HepG2 (cell line): ENCODE results near the gene EPHA6. TPM values are rescaled to one million over a fixed set of nuclear protein-coding genes. Genes with fewer than 3 reads are reported as not detected.

Experiments used
- ATAC-seq: fragments of 200-7000 bp; cut with Tn5 transposase; 3 replicates; pipeline ENCODE4 v1.9.1; 2020; ENCODE audit warnings: mild to moderate bottlenecking, moderate library complexity
- BruUV-seq: library from RNA; stranded (reverse); fragments of 400-500 nt; replicated peaks from 2 replicates; lab custom pipeline; 2021; lab: Mats Ljungman, UMichigan
- CTCF ChIA-PET: fragments of 300-600 bp; formaldehyde crosslinking; extraction: SDS; loops from one replicate; lab custom pipeline; 2021; ENCODE audit warnings: low total read pairs, inconsistent platforms, low intra/inter-chr PET ratio; lab: Yijun Ruan, JAX
- POLR2A ChIA-PET: fragments of 350-600 bp; sonication (Branson Sonifier 250); formaldehyde crosslinking; loops from one replicate; lab custom pipeline; 2020; ENCODE audit warnings: antibody characterized with exemption, inconsistent platforms; lab: Yijun Ruan, JAX
- DNase-seq: peaks from one replicate; pipeline ENCODE4 v3.0.0-alpha.2; 2015; ENCODE audit warnings: low spot score
- FAIRE-seq: peaks from 3 replicates; lab custom pipeline; 2011; peaks lifted over from hg19 to GRCh38; lab: Jason Lieb, UNC
- H2AFZ ChIP-seq: one replicate; pipeline ENCODE4 v1.6.1; 2011; ENCODE audit warnings: low read length, inconsistent platforms
- H3K27ac ChIP-seq: fragments of 300-600 bp; 3 replicates; pipeline ENCODE4 v1.8.0; 2011; ENCODE audit warnings: mixed run types, mild to moderate bottlenecking, mixed read lengths, low read length, inconsistent platforms; ENCODE audit not compliant: insufficient read depth; ENCODE audit errors: extremely low read length
- H3K27me3 ChIP-seq, 2 experiments: fragments of 200-600 bp in 1 of 2; 2 replicates in 1 of 2; 3 replicates in 1 of 2; pipeline versions ENCODE4 v1.6.0 to v1.8.0; 2011; ENCODE audit warnings: low read length in 2 of 2, mild to moderate bottlenecking in 2 of 2, moderate library complexity in 2 of 2, inconsistent platforms in 1 of 2; ENCODE audit not compliant: insufficient read depth in 2 of 2, control insufficient read depth in 1 of 2
- H3K36me3 ChIP-seq, 2 experiments: fragments of 200-600 bp in 1 of 2; replicated peaks in 1 of 2; 2 replicates in 1 of 2; 3 replicates in 1 of 2; pipeline versions ENCODE4 v1.5.1 to v1.8.0; 2011; ENCODE audit warnings: low read length in 2 of 2, inconsistent platforms in 1 of 2; ENCODE audit not compliant: insufficient read depth in 2 of 2, control insufficient read depth in 1 of 2
- H3K4me1 ChIP-seq: 2 replicates; pipeline ENCODE4 v1.5.1; 2012; ENCODE audit warnings: low read length, inconsistent platforms; ENCODE audit not compliant: insufficient read depth
- H3K4me2 ChIP-seq: 2 replicates; pipeline ENCODE4 v1.6.0; 2011; ENCODE audit warnings: low read depth, low read length, inconsistent platforms
- H3K4me3 ChIP-seq, 3 experiments: fragments of 200-600 bp in 1 of 3; sonication (generic), shearing (Covaris generic) in 1 of 3; replicated peaks in 1 of 3; 2 replicates each; pipeline ENCODE4 v1.5.1; 2011 to 2016; ENCODE audit warnings: low read length in 3 of 3, inconsistent platforms in 2 of 3, low read depth in 2 of 3, mild to moderate bottlenecking in 2 of 3, control low read depth in 1 of 3, mixed read lengths in 1 of 3; ENCODE audit not compliant: insufficient read depth in 1 of 3
- H3K79me2 ChIP-seq: one replicate; pipeline ENCODE4 v1.6.1; 2011; ENCODE audit warnings: low read length, inconsistent platforms; ENCODE audit not compliant: insufficient read depth
- H3K9ac ChIP-seq: 2 replicates; pipeline ENCODE4 v1.6.0; 2011; ENCODE audit warnings: mild to moderate bottlenecking, low read depth, low read length, inconsistent platforms; ENCODE audit not compliant: insufficient read depth
- H3K9me3 ChIP-seq: 2 replicates; pipeline ENCODE4 v1.5.1; 2012; ENCODE audit warnings: mild to moderate bottlenecking, low read length
- H4K20me1 ChIP-seq: 2 replicates; pipeline ENCODE4 v1.6.0; 2011; ENCODE audit warnings: inconsistent platforms, mild to moderate bottlenecking, low read length, moderate library complexity; ENCODE audit not compliant: insufficient read depth
- ARNTL ChIP-seq: sonication (generic); formaldehyde crosslinking; IDR thresholded peaks from 2 replicates; pipeline ENCODE4 v1.4.0; 2020; ENCODE audit warnings: mild to moderate bottlenecking, missing genetic modification reagents
- EHMT2 ChIP-seq: fragments of 200-600 bp; sonication (generic); IDR thresholded peaks from 2 replicates; pipeline ENCODE4 v1.7.0; 2017; ENCODE audit warnings: antibody characterized with exemption, low read depth, low read length, borderline replicate concordance
- FUBP1 ChIP-seq: sonication (generic); formaldehyde crosslinking; IDR thresholded peaks from 2 replicates; pipeline ENCODE4 v1.5.1; 2020; ENCODE audit warnings: missing genetic modification reagents, mild to moderate bottlenecking, borderline replicate concordance
- IRF1 ChIP-seq: sonication (generic); formaldehyde crosslinking; IDR thresholded peaks from 2 replicates; pipeline ENCODE4 v1.4.0; 2020; ENCODE audit warnings: low read depth, mild to moderate bottlenecking, missing genetic modification reagents
- NR2F2 ChIP-seq: IDR thresholded peaks from 2 replicates; pipeline ENCODE4 v1.6.1; 2012; ENCODE audit warnings: low read depth, inconsistent platforms, borderline replicate concordance
- RXRB ChIP-seq: IDR thresholded peaks from 2 replicates; pipeline ENCODE4 v1.6.1; 2016; ENCODE audit warnings: borderline replicate concordance, missing genetic modification reagents, missing compliant biosample characterization
- U2AF1 ChIP-seq: fragments of 200-400 bp; formaldehyde crosslinking; optimal IDR thresholded peaks from 2 replicates; pipeline ENCODE3; 2017; ENCODE audit warnings: mild to moderate bottlenecking, low read depth, low read length
- ZNF367 ChIP-seq: sonication (generic); formaldehyde crosslinking; IDR thresholded peaks from 2 replicates; pipeline ENCODE4 v1.4.0; 2020; ENCODE audit warnings: missing genetic modification reagents, borderline replicate concordance
- ZSCAN25 ChIP-seq: sonication (generic); formaldehyde crosslinking; IDR thresholded peaks from 2 replicates; pipeline ENCODE4 v1.8.0; 2022; ENCODE audit warnings: mild to moderate bottlenecking, missing genetic modification reagents
- in situ Hi-C: cut with HindIII; loops from 2 replicates; pipeline ENCODE4 v1.10.0; 2017; ENCODE audit warnings: low pct_unique_long_range_greater_than_20kb; ENCODE audit not compliant: extremely low pct_ligation_motif_present
- intact Hi-C: fragments of 100-400 bp; cut with micrococcal nuclease; formaldehyde crosslinking; loops from one replicate; pipeline ENCODE4 v1.10.0; 2022; ENCODE audit not compliant: unreplicated experiment
- polyA plus RNA-seq, 8 experiments: library from polyadenylated mRNA; depleted of rRNA in 3 of 8; stranded (reverse) in 7 of 8; unstranded in 1 of 8; fragments of >200 nt; fragmentation: Illumina TruSeq in 4 of 8; extraction: Trizol in 4 of 8; gene quantifications; 2 replicates each; pipeline versions ENCODE4 v1.2.1 to v1.2.3, GENCODE V29; 2011 to 2016; ENCODE audit warnings: low read depth in 4 of 8, missing spikeins in 1 of 8, mixed read lengths in 1 of 8; ENCODE audit not compliant: insufficient read depth in 1 of 8
- total RNA-seq, 5 experiments: library from RNA; depleted of rRNA; stranded (reverse); fragments of >200 nt; fragmentation: Illumina TruSeq; extraction: Trizol; gene quantifications; 2 replicates each; pipeline ENCODE4 v1.2.3, GENCODE V29; 2016; ENCODE audit warnings: low read depth in 1 of 5
- TF ChIP-seq, protein P1 (sequence below): sonication (generic); formaldehyde crosslinking; IDR thresholded peaks from 2 replicates; pipeline ENCODE4 v1.5.1; 2020; ENCODE audit warnings: missing genetic modification reagents, mild to moderate bottlenecking, borderline replicate concordance
- TF ChIP-seq, protein P2 (sequence below): sonication (generic); formaldehyde crosslinking; IDR thresholded peaks from 2 replicates; pipeline ENCODE4 v1.9.0; 2021; ENCODE audit warnings: missing genetic modification reagents, borderline replicate concordance

EPHA6 gene
- total and polyA plus RNA-seq, 2 of the 13 experiments (the other 11 are each of a cell fraction or from before 2014, with no cell fraction given) = not detected

DNA sequence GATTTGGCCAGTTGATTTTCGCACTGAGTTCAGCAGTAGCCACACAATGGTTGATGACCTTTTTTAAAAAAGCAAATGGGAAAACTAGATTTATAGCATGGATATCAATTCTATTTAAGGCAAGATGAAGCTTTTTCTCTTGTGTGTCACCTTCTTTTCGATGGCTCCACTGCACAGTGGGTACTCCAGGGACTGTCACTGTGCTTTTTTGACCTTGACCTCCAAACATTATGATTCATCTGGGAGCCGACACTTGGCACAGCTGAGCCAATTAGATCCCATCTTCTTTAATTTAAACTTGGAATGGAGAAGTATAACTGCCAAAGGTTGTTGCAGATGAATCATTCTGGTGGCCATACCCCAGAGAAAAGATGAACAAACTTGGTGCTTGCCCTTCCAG lies 367.3 kb downstream of the EPHA6 start (continued):
- TF ChIP-seq, protein P1, sequence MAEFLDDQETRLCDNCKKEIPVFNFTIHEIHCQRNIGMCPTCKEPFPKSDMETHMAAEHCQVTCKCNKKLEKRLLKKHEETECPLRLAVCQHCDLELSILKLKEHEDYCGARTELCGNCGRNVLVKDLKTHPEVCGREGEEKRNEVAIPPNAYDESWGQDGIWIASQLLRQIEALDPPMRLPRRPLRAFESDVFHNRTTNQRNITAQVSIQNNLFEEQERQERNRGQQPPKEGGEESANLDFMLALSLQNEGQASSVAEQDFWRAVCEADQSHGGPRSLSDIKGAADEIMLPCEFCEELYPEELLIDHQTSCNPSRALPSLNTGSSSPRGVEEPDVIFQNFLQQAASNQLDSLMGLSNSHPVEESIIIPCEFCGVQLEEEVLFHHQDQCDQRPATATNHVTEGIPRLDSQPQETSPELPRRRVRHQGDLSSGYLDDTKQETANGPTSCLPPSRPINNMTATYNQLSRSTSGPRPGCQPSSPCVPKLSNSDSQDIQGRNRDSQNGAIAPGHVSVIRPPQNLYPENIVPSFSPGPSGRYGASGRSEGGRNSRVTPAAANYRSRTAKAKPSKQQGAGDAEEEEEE (CRISPR knock-in tag) = no peak
- no peak for TF ChIP-seq EHMT2
- TF ChIP-seq IRF1 = no peak

DNA sequence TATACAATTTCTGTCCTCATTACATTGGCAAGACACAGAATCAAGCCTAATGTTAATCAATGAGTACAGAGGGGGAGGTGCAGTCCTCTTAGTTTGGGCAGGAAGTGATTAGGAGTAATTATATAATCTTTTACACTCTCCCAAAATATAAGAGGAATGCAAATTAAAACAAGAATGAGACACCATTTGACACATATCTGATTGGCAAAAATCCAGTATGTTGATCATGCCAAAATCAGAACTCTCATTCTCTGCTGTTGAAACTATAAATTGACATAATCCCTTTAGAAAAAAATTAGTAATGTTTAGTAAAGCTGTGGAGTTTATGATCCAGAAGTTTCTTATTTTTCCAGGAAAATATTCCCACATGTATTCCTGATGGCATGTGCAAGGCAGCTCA lies 373.4 kb downstream of the EPHA6 start:
- POLR2A ChIA-PET = no interaction called here
- in situ Hi-C loops = no loop called here
- no peaks in the 10 kb centered on the region for H3K36me3 ChIP-seq
- ATAC-seq (no peak), FAIRE-seq (no peak), DNase-seq (no peak)
- H2AFZ ChIP-seq = no peak overlapping the region
- H3K4me1 ChIP-seq = no peaks in the 10 kb centered on the region
- no peaks in the 10 kb centered on the region for H3K79me2 ChIP-seq
- H3K9me3 ChIP-seq = no peaks in the 10 kb centered on the region
- BruUV-seq = no TSS peak
- CTCF ChIA-PET = no interaction called here
- H3K4me3 ChIP-seq = no peak overlapping the region
- intact Hi-C loops = no loop called here
- TF ChIP-seq U2AF1 (no peak), NR2F2 (no peak), FUBP1 (CRISPR knock-in tag) (no peak), ZNF367 (CRISPR knock-in tag) (no peak), ARNTL (CRISPR knock-in tag) (no peak), ZSCAN25 (CRISPR knock-in tag) (no peak), RXRB (CRISPR knock-in tag) (no peak)
- TF ChIP-seq, protein P2, sequence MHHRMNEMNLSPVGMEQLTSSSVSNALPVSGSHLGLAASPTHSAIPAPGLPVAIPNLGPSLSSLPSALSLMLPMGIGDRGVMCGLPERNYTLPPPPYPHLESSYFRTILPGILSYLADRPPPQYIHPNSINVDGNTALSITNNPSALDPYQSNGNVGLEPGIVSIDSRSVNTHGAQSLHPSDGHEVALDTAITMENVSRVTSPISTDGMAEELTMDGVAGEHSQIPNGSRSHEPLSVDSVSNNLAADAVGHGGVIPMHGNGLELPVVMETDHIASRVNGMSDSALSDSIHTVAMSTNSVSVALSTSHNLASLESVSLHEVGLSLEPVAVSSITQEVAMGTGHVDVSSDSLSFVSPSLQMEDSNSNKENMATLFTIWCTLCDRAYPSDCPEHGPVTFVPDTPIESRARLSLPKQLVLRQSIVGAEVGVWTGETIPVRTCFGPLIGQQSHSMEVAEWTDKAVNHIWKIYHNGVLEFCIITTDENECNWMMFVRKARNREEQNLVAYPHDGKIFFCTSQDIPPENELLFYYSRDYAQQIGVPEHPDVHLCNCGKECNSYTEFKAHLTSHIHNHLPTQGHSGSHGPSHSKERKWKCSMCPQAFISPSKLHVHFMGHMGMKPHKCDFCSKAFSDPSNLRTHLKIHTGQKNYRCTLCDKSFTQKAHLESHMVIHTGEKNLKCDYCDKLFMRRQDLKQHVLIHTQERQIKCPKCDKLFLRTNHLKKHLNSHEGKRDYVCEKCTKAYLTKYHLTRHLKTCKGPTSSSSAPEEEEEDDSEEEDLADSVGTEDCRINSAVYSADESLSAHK (CRISPR knock-in tag) = no peak
- no peak overlapping the region for H3K27ac ChIP-seq
- H4K20me1 ChIP-seq = no peaks in the 10 kb centered on the region
- H3K4me2 ChIP-seq = no peak overlapping the region
- no peaks in the 10 kb centered on the region for H3K27me3 ChIP-seq
- no peak overlapping the region for H3K9ac ChIP-seq
